GM23248 (cell line): ENCODE results near the gene B4GALT5.
"Not testable (repeated sequence)": the region's sequence is repeated elsewhere in the genome, so short reads cannot be mapped to it uniquely, and the experiment has no call there.

Experiments
- EZH2 ChIP-seq: fragments of 200-600 bp; sonication (generic); IDR thresholded peaks from 2 replicates; pipeline ENCODE4 v1.6.1; 2018; ENCODE audit warnings: antibody characterized with exemption, mild to moderate bottlenecking; ENCODE audit not compliant: insufficient read depth, poor library complexity, severe bottlenecking
- EZH2phosphoT487 ChIP-seq: fragments of 200-600 bp; sonication (generic); IDR thresholded peaks from 2 replicates; pipeline ENCODE4 v1.6.1; 2018; ENCODE audit warnings: antibody characterized with exemption, moderate library complexity, mild to moderate bottlenecking, low read depth; ENCODE audit not compliant: insufficient read depth

DNA sequence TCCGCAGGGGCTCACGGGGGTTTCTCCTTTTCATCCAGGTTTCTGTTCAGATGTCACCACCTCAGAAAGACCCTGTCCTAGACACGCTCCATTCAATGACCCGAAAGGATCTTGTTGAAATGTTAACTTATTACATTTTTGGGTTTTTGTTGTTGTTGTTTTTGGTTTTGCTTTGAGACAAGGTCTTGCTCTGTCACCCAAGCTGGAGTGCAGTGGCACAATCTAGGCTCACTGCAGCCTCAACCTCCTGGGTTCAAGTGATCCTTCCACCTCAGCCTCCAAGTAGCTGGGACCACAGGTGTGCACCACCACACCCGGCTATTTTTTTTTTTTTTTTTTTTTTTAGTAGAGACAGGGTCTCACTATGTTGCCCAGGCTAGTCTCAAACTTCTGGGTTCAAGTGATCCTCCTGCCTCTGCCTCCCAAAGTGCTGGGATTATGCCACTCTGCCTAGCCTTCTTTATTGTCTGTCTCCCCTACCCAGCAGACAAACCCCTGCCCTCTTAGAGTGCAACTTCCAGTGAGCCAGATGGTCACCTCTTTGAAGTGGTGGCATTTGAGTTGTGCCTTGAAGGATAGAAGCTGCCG lies 102.0 kb downstream of the B4GALT5 start:
- TF ChIP-seq EZH2, EZH2phosphoT487: not testable (repeated sequence)
